WTC11 (cell line): ENCODE data around the gene EYS. TPM values are rescaled to one million over a fixed set of nuclear protein-coding genes. Genes with fewer than 3 reads are reported as not detected.

Source experiments
- ATAC-seq: fragments of 200-7000 bp; cut with Tn5 transposase; 2 replicates; pipeline ENCODE4 v1.10.0; 2021; ENCODE audit warnings: mild to moderate bottlenecking, moderate library complexity
- CTCF ChIA-PET: fragments of 300-600 bp; sonication (Branson Sonifier 250); formaldehyde crosslinking; loops from one replicate; lab custom pipeline; 2021; ENCODE audit warnings: antibody characterized with exemption; lab: Charles Lee
- POLR2A ChIA-PET: fragments of 350-600 bp; sonication (Branson Sonifier 250); formaldehyde crosslinking; loops from one replicate; lab custom pipeline; 2021; ENCODE audit warnings: antibody characterized with exemption; lab: Charles Lee
- DNase-seq: peaks from one replicate; pipeline ENCODE4 v3.0.0; 2021; ENCODE audit warnings: low spot score
- H3K27ac Mint-ChIP-seq: 2 replicates; pipeline ENCODE4 v1.8.0; 2021; ENCODE audit warnings: mixed read lengths
- H3K27me3 Mint-ChIP-seq: 2 replicates; pipeline ENCODE4 v1.8.0; 2021; ENCODE audit warnings: low read depth, mild to moderate bottlenecking, moderate library complexity, mixed read lengths
- H3K36me3 Mint-ChIP-seq: 2 replicates; pipeline ENCODE4 v1.8.0; 2021; ENCODE audit warnings: mixed read lengths
- H3K4me1 Mint-ChIP-seq: 2 replicates; pipeline ENCODE4 v1.8.0; 2022; ENCODE audit warnings: mixed read lengths
- H3K4me3 Mint-ChIP-seq: 2 replicates; pipeline ENCODE4 v1.8.0; 2021; ENCODE audit warnings: mild to moderate bottlenecking, moderate library complexity, mixed read lengths
- H3K9me3 Mint-ChIP-seq: 2 replicates; pipeline ENCODE4 v1.8.0; 2021; ENCODE audit warnings: mixed read lengths
- EMX1 ChIP-seq: fragments of 250-450 bp; sonication (Bioruptor Pico); IDR thresholded peaks from 2 replicates; pipeline ENCODE4 v1.8.0; 2021; ENCODE audit warnings: mild to moderate bottlenecking
- ESRRA ChIP-seq: sonication (generic); formaldehyde crosslinking; IDR thresholded peaks from 2 replicates; pipeline ENCODE4 v1.8.1; 2022; ENCODE audit warnings: mild to moderate bottlenecking, missing genetic modification reagents, borderline replicate concordance
- FOXK1 ChIP-seq: sonication (generic); formaldehyde crosslinking; IDR thresholded peaks from 2 replicates; pipeline ENCODE4 v1.8.0; 2022; ENCODE audit warnings: mild to moderate bottlenecking, moderate library complexity, missing genetic modification reagents
- GABPB1 ChIP-seq: sonication (generic); formaldehyde crosslinking; IDR thresholded peaks from 2 replicates; pipeline ENCODE4 v1.8.1; 2023; ENCODE audit warnings: mild to moderate bottlenecking, missing genetic modification reagents
- JUN ChIP-seq: sonication (generic); formaldehyde crosslinking; IDR thresholded peaks from 2 replicates; pipeline ENCODE4 v1.8.0; 2023; ENCODE audit warnings: mild to moderate bottlenecking, missing genetic modification reagents
- MYBL2 ChIP-seq: sonication (generic); formaldehyde crosslinking; IDR thresholded peaks from 2 replicates; pipeline ENCODE4 v1.8.1; 2023; ENCODE audit warnings: mild to moderate bottlenecking, moderate library complexity, missing genetic modification reagents
- NFATC4 ChIP-seq: fragments of 250-450 bp; sonication (Bioruptor Pico); IDR thresholded peaks from 2 replicates; pipeline ENCODE4 v1.9.0; 2021; ENCODE audit warnings: mild to moderate bottlenecking
- RELA ChIP-seq: sonication (generic); formaldehyde crosslinking; IDR thresholded peaks from 2 replicates; pipeline ENCODE4 v1.8.1; 2022; ENCODE audit warnings: missing genetic modification reagents, mild to moderate bottlenecking, borderline replicate concordance
- RORB ChIP-seq: fragments of 250-450 bp; sonication (Bioruptor Pico); IDR thresholded peaks from 2 replicates; pipeline ENCODE4 v1.9.0; 2021; ENCODE audit warnings: mild to moderate bottlenecking
- TCF7 ChIP-seq: sonication (generic); formaldehyde crosslinking; IDR thresholded peaks from 2 replicates; pipeline ENCODE4 v1.8.0; 2022; ENCODE audit warnings: mild to moderate bottlenecking, low read depth, missing genetic modification reagents, moderate library complexity
- TEAD4 ChIP-seq: sonication (generic); formaldehyde crosslinking; IDR thresholded peaks from 2 replicates; pipeline ENCODE4 v1.8.0; 2022; ENCODE audit warnings: mild to moderate bottlenecking, missing genetic modification reagents
- ZBTB21 ChIP-seq: sonication (generic); formaldehyde crosslinking; IDR thresholded peaks from 2 replicates; pipeline ENCODE4 v1.8.1; 2023; ENCODE audit warnings: mild to moderate bottlenecking, missing genetic modification reagents, borderline replicate concordance
- ZNF121 ChIP-seq: sonication (generic); formaldehyde crosslinking; IDR thresholded peaks from 2 replicates; pipeline ENCODE4 v1.8.0; 2023; ENCODE audit warnings: missing genetic modification reagents
- total RNA-seq: library from RNA; stranded (reverse); gene quantifications from 3 replicates; pipeline ENCODE4 v1.2.3, GENCODE V29; 2021
- TF ChIP-seq, protein P1 (sequence below): sonication (generic); formaldehyde crosslinking; IDR thresholded peaks from 2 replicates; pipeline ENCODE4 v1.8.0; 2023; ENCODE audit warnings: missing genetic modification reagents, mild to moderate bottlenecking, borderline replicate concordance
- TF ChIP-seq, protein P2 (sequence below): sonication (generic); formaldehyde crosslinking; IDR thresholded peaks from 2 replicates; pipeline ENCODE4 v1.8.0; 2022; ENCODE audit warnings: mild to moderate bottlenecking, missing genetic modification reagents
- TF ChIP-seq, protein P3 (sequence below): sonication (generic); formaldehyde crosslinking; conservative IDR thresholded peaks from 2 replicates; pipeline ENCODE4 v1.8.1; 2023; ENCODE audit warnings: mild to moderate bottlenecking, low read depth, missing genetic modification reagents, moderate library complexity
- TF ChIP-seq, protein P4 (sequence below): sonication (generic); formaldehyde crosslinking; IDR thresholded peaks from 2 replicates; pipeline ENCODE4 v1.8.0; 2022; ENCODE audit warnings: mild to moderate bottlenecking, missing genetic modification reagents

EYS gene
- total RNA-seq, 1 experiment from 2014 or later, result not detected

DNA sequence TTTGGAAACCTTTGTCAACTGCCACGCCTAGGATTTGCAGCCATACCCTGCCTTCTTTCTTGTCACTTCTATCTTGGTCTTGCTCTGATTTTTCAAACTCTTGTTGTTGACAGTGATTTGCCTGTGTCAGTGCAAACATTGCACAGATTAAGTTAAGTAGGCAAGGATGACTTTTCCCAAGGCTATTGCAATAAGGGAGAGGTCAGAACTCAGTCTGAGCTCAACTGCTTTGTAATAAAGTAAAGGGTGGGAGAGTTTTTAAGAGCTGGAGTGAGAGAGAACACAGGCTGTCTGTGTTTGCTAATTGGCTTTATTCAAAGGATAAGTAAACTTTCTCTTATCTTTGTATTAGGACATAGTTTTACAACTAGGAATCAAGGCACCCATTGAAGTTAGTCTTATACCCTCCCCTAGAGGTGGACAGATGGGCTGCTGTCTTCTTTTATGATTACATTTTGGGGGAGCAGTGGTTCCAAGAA lies 1622.8 kb downstream of the EYS start:
- Mint-ChIP-seq H3K9me3 (peaks cover 26% of the 10 kb centered on the region), H3K4me3 (no peak overlapping the region), H3K36me3 (peaks cover 4% of the 10 kb centered on the region), H3K27ac (no peak overlapping the region), H3K4me1 (no peaks in the 10 kb centered on the region), H3K27me3 (no peaks in the 10 kb centered on the region)
- POLR2A ChIA-PET, result no interaction called here
- ATAC-seq, result no peak
- TF ChIP-seq TEAD4 (CRISPR knock-in tag), result no peak
- CTCF ChIA-PET, result no interaction called here
- DNase-seq, result no peak

DNA sequence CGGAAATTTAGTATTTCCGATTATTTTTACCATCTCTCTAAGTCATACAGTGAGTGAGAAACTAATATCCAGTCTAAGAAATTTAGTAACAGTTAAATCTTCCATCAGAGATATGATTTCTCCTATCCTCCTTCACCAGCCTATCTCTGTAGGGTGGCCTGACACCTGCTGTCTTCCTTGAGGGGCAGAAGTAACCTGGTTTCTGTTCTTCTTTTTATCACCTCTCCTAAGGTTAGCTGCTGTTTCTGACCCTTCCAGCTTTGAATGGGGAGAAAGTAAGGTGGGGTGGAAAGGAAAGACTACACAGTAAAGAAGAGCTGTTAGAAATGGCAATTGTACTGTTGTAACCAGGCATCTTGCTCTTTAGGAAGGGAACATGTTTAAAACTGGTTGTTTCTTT lies 1623.8 kb downstream of the EYS start:
- CTCF ChIA-PET, result no interaction called here
- Mint-ChIP-seq H3K36me3 (peaks cover 4% of the 10 kb centered on the region), H3K27ac (no peak overlapping the region), H3K4me3 (no peak overlapping the region), H3K9me3 (peaks cover 29% of the 10 kb centered on the region), H3K4me1 (no peaks in the 10 kb centered on the region), H3K27me3 (no peaks in the 10 kb centered on the region)
- DNase-seq (no peak), ATAC-seq (no peak)
- TF ChIP-seq JUN (CRISPR knock-in tag) (no peak), ZBTB21 (CRISPR knock-in tag) (no peak)
- TF ChIP-seq, protein P1, sequence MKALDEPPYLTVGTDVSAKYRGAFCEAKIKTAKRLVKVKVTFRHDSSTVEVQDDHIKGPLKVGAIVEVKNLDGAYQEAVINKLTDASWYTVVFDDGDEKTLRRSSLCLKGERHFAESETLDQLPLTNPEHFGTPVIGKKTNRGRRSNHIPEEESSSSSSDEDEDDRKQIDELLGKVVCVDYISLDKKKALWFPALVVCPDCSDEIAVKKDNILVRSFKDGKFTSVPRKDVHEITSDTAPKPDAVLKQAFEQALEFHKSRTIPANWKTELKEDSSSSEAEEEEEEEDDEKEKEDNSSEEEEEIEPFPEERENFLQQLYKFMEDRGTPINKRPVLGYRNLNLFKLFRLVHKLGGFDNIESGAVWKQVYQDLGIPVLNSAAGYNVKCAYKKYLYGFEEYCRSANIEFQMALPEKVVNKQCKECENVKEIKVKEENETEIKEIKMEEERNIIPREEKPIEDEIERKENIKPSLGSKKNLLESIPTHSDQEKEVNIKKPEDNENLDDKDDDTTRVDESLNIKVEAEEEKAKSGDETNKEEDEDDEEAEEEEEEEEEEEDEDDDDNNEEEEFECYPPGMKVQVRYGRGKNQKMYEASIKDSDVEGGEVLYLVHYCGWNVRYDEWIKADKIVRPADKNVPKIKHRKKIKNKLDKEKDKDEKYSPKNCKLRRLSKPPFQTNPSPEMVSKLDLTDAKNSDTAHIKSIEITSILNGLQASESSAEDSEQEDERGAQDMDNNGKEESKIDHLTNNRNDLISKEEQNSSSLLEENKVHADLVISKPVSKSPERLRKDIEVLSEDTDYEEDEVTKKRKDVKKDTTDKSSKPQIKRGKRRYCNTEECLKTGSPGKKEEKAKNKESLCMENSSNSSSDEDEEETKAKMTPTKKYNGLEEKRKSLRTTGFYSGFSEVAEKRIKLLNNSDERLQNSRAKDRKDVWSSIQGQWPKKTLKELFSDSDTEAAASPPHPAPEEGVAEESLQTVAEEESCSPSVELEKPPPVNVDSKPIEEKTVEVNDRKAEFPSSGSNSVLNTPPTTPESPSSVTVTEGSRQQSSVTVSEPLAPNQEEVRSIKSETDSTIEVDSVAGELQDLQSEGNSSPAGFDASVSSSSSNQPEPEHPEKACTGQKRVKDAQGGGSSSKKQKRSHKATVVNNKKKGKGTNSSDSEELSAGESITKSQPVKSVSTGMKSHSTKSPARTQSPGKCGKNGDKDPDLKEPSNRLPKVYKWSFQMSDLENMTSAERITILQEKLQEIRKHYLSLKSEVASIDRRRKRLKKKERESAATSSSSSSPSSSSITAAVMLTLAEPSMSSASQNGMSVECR (CRISPR knock-in tag), result no peak
- POLR2A ChIA-PET, result no interaction called here

DNA sequence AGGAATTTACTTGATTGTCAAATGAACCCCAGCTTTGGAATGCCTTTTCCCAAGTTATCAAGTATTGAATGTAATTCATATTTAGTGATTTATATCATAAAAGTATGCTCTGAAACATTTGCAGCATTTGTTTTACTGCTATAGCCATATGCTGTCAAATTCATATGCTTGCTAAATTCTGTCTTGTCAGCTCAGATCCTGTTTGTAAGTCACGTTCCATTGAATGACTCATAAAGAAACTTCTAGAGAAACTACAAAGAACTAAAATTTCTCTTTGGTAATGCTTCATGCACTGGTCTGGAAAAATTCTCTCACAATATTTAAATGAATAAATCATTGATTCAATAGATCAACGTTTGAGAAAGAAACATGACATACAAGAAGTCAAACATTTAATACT lies 1625.6 kb downstream of the EYS start:
- Mint-ChIP-seq H3K36me3 (peaks cover 4% of the 10 kb centered on the region), H3K9me3 (peaks cover 24% of the 10 kb centered on the region), H3K27ac (no peak overlapping the region), H3K27me3 (0 out of 2 replicates have a peak, but pooled peaks cover 3% of the 10 kb centered on the region), H3K4me1 (no peaks in the 10 kb centered on the region), H3K4me3 (no peak overlapping the region)
- CTCF ChIA-PET, result no interaction called here
- DNase-seq (no peak), ATAC-seq (no peak)
- POLR2A ChIA-PET, result no interaction called here
- TF ChIP-seq NFATC4 (CRISPR knock-in tag), result no peak
- TF ChIP-seq, protein P2, sequence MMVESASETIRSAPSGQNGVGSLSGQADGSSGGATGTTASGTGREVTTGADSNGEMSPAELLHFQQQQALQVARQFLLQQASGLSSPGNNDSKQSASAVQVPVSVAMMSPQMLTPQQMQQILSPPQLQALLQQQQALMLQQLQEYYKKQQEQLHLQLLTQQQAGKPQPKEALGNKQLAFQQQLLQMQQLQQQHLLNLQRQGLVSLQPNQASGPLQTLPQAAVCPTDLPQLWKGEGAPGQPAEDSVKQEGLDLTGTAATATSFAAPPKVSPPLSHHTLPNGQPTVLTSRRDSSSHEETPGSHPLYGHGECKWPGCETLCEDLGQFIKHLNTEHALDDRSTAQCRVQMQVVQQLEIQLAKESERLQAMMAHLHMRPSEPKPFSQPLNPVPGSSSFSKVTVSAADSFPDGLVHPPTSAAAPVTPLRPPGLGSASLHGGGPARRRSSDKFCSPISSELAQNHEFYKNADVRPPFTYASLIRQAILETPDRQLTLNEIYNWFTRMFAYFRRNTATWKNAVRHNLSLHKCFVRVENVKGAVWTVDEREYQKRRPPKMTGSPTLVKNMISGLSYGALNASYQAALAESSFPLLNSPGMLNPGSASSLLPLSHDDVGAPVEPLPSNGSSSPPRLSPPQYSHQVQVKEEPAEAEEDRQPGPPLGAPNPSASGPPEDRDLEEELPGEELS (CRISPR knock-in tag), result no peak

DNA sequence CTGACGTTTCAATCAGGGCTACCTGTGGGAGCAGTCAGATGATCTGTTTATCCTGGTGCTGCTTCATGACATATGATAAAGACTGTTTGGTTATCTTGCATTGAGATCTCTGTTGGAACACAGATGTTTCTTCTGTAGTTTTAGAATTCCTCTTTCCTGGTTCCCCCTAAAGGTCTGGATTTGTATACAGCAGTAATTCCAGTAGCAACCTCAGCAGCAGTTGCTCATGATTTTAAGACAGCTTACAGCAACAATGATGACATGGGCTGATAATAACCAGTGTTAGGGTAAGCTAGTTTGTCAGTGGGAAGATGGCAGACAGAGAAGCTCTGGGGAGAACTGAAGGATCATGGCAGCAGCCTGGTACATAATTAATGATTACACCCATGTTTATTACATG lies 1632.0 kb downstream of the EYS start:
- ChIA-PET CTCF (no interaction called here), POLR2A (no interaction called here)
- Mint-ChIP-seq H3K27me3 (peaks cover 3% of the 10 kb centered on the region), H3K9me3 (peaks cover 16% of the 10 kb centered on the region; the same call in 1 of the 2 replicates), H3K4me1 (no peaks in the 10 kb centered on the region), H3K27ac (no peak overlapping the region), H3K4me3 (no peak overlapping the region), H3K36me3 (peaks cover 6% of the 10 kb centered on the region; the same call in 1 of the 2 replicates)
- ATAC-seq (no peak), DNase-seq (no peak)
- TF ChIP-seq RORB (CRISPR knock-in tag), result no peak
- TF ChIP-seq, protein P3, sequence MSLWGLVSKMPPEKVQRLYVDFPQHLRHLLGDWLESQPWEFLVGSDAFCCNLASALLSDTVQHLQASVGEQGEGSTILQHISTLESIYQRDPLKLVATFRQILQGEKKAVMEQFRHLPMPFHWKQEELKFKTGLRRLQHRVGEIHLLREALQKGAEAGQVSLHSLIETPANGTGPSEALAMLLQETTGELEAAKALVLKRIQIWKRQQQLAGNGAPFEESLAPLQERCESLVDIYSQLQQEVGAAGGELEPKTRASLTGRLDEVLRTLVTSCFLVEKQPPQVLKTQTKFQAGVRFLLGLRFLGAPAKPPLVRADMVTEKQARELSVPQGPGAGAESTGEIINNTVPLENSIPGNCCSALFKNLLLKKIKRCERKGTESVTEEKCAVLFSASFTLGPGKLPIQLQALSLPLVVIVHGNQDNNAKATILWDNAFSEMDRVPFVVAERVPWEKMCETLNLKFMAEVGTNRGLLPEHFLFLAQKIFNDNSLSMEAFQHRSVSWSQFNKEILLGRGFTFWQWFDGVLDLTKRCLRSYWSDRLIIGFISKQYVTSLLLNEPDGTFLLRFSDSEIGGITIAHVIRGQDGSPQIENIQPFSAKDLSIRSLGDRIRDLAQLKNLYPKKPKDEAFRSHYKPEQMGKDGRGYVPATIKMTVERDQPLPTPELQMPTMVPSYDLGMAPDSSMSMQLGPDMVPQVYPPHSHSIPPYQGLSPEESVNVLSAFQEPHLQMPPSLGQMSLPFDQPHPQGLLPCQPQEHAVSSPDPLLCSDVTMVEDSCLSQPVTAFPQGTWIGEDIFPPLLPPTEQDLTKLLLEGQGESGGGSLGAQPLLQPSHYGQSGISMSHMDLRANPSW (CRISPR knock-in tag), result no peak
- TF ChIP-seq TCF7 (CRISPR knock-in tag), result no peak
- no peak for TF ChIP-seq RELA (CRISPR knock-in tag)
- no peak for TF ChIP-seq EMX1
- TF ChIP-seq ESRRA (CRISPR knock-in tag), result no peak
- TF ChIP-seq FOXK1 (CRISPR knock-in tag), result no peak
- TF ChIP-seq MYBL2 (CRISPR knock-in tag), result no peak
- TF ChIP-seq, protein P4, sequence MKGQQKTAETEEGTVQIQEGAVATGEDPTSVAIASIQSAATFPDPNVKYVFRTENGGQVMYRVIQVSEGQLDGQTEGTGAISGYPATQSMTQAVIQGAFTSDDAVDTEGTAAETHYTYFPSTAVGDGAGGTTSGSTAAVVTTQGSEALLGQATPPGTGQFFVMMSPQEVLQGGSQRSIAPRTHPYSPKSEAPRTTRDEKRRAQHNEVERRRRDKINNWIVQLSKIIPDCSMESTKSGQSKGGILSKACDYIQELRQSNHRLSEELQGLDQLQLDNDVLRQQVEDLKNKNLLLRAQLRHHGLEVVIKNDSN (CRISPR knock-in tag), result no peak
- TF ChIP-seq GABPB1, result no peak
- TF ChIP-seq ZNF121 (CRISPR knock-in tag), result no peak
